H1 (cell line): ENCODE measurements around the gene TEX51. TPM values are rescaled to one million over a fixed set of nuclear protein-coding genes. Genes with fewer than 3 reads are reported as not detected.

ENCODE experiments used
- ASH2L ChIP-seq: fragments of 200-600, 300-600 bp; sonication (generic); IDR thresholded peaks from one replicate; pipeline ENCODE4 v1.7.1; 2017; ENCODE audit warnings: low read length
- KDM1A ChIP-seq: fragments of 200-600, 300-600 bp; sonication (generic); IDR thresholded peaks from 2 replicates; pipeline ENCODE4 v1.7.1; 2016; ENCODE audit warnings: mild to moderate bottlenecking, low read length, borderline replicate concordance
- PHF8 ChIP-seq: fragments of 200-600 bp; sonication (generic); conservative IDR thresholded peaks from 2 replicates; pipeline ENCODE4 v1.7.1; 2012; ENCODE audit warnings: low read depth, mild to moderate bottlenecking, inconsistent platforms, low read length, moderate library complexity
- POU5F1 ChIP-seq: IDR thresholded peaks from 2 replicates; pipeline ENCODE4 v1.6.1; 2011; ENCODE audit warnings: low read depth, mild to moderate bottlenecking, low read length, moderate library complexity
- RBBP5 ChIP-seq: IDR thresholded peaks from 2 replicates; pipeline ENCODE4 v1.7.1; 2012; ENCODE audit warnings: low read depth, mild to moderate bottlenecking, inconsistent platforms, low read length, moderate library complexity, borderline replicate concordance
- SP4 ChIP-seq: IDR thresholded peaks from 2 replicates; pipeline ENCODE4 v1.6.1; 2012; ENCODE audit warnings: low read length, inconsistent platforms
- TAF1 ChIP-seq: IDR thresholded peaks from 2 replicates; pipeline ENCODE4 v1.6.1; 2011; ENCODE audit warnings: mild to moderate bottlenecking, low read depth, low read length
- YY1 ChIP-seq: IDR thresholded peaks from 2 replicates; pipeline ENCODE4 v1.6.1; 2011; ENCODE audit warnings: low read depth, mild to moderate bottlenecking, low read length
- ZNF274 ChIP-seq: IDR thresholded peaks from 2 replicates; pipeline ENCODE4 v1.7.0; 2012; ENCODE audit warnings: low read length, borderline replicate concordance; ENCODE audit errors: extremely low read depth
- polyA plus RNA-seq, 7 experiments: library from polyadenylated mRNA; depleted of rRNA in 3 of 7; stranded (reverse) in 5 of 7; unstranded in 2 of 7; fragments of >200 nt in 5 of 7; fragments of 200-250 nt in 2 of 7; gene quantifications; 1 replicate in 5 of 7; 2 replicates in 1 of 7; 4 replicates in 1 of 7; pipeline versions ENCODE4 v1.2.1 to v1.2.3, GENCODE V29; 2011 to 2013; ENCODE audit warnings: missing spikeins in 2 of 7, mixed read lengths in 2 of 7
- total RNA-seq: library from RNA; stranded (reverse); fragmentation: NEBNext Ultra II Directional; extraction: Animal tissue kit (Norgen Biotek cat#: 25700); gene quantifications from 2 replicates; pipeline ENCODE4 v1.2.1, GENCODE V29; 2021
- TF ChIP-seq, protein P1 (sequence below): fragments of 300-600 bp; sonication (generic); IDR thresholded peaks from 2 replicates; pipeline ENCODE4 v1.7.1; 2012; ENCODE audit warnings: low read length, moderate library complexity, mild to moderate bottlenecking, inconsistent platforms; ENCODE audit not compliant: insufficient replicate concordance
- TF ChIP-seq, protein P2 (sequence below): IDR thresholded peaks from 2 replicates; pipeline ENCODE4 v1.6.1; 2012; ENCODE audit warnings: inconsistent platforms
- TF ChIP-seq, protein P3 (sequence below): IDR thresholded peaks from 2 replicates; pipeline ENCODE4 v1.6.1; 2012; ENCODE audit warnings: inconsistent platforms

TEX51 gene
- total and polyA plus RNA-seq, 2 of the 8 experiments (the other 6 are each of a cell fraction or from before 2014, with no cell fraction given): not detected

DNA sequence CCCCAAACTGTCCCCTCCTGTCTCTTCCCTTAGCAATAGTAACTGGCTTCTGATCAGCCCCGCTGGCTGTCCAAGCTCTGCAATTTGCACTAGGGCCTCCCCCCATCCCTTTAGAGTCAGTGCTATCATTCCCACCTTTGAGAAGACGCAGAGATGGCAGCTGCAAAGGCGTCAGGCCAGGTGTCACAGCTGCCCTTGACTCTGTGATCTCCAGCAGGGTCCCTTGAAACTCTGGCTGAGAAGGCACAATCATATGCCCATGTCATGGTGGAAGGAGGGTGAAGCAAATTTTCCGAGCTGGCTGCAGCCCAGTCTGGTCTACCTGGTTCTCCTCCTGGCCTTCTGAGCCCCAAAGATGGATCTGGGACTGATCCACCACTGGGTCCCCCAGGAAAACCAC lies 49.2 kb upstream of the TEX51 start (continued):
- TF ChIP-seq, protein P1, sequence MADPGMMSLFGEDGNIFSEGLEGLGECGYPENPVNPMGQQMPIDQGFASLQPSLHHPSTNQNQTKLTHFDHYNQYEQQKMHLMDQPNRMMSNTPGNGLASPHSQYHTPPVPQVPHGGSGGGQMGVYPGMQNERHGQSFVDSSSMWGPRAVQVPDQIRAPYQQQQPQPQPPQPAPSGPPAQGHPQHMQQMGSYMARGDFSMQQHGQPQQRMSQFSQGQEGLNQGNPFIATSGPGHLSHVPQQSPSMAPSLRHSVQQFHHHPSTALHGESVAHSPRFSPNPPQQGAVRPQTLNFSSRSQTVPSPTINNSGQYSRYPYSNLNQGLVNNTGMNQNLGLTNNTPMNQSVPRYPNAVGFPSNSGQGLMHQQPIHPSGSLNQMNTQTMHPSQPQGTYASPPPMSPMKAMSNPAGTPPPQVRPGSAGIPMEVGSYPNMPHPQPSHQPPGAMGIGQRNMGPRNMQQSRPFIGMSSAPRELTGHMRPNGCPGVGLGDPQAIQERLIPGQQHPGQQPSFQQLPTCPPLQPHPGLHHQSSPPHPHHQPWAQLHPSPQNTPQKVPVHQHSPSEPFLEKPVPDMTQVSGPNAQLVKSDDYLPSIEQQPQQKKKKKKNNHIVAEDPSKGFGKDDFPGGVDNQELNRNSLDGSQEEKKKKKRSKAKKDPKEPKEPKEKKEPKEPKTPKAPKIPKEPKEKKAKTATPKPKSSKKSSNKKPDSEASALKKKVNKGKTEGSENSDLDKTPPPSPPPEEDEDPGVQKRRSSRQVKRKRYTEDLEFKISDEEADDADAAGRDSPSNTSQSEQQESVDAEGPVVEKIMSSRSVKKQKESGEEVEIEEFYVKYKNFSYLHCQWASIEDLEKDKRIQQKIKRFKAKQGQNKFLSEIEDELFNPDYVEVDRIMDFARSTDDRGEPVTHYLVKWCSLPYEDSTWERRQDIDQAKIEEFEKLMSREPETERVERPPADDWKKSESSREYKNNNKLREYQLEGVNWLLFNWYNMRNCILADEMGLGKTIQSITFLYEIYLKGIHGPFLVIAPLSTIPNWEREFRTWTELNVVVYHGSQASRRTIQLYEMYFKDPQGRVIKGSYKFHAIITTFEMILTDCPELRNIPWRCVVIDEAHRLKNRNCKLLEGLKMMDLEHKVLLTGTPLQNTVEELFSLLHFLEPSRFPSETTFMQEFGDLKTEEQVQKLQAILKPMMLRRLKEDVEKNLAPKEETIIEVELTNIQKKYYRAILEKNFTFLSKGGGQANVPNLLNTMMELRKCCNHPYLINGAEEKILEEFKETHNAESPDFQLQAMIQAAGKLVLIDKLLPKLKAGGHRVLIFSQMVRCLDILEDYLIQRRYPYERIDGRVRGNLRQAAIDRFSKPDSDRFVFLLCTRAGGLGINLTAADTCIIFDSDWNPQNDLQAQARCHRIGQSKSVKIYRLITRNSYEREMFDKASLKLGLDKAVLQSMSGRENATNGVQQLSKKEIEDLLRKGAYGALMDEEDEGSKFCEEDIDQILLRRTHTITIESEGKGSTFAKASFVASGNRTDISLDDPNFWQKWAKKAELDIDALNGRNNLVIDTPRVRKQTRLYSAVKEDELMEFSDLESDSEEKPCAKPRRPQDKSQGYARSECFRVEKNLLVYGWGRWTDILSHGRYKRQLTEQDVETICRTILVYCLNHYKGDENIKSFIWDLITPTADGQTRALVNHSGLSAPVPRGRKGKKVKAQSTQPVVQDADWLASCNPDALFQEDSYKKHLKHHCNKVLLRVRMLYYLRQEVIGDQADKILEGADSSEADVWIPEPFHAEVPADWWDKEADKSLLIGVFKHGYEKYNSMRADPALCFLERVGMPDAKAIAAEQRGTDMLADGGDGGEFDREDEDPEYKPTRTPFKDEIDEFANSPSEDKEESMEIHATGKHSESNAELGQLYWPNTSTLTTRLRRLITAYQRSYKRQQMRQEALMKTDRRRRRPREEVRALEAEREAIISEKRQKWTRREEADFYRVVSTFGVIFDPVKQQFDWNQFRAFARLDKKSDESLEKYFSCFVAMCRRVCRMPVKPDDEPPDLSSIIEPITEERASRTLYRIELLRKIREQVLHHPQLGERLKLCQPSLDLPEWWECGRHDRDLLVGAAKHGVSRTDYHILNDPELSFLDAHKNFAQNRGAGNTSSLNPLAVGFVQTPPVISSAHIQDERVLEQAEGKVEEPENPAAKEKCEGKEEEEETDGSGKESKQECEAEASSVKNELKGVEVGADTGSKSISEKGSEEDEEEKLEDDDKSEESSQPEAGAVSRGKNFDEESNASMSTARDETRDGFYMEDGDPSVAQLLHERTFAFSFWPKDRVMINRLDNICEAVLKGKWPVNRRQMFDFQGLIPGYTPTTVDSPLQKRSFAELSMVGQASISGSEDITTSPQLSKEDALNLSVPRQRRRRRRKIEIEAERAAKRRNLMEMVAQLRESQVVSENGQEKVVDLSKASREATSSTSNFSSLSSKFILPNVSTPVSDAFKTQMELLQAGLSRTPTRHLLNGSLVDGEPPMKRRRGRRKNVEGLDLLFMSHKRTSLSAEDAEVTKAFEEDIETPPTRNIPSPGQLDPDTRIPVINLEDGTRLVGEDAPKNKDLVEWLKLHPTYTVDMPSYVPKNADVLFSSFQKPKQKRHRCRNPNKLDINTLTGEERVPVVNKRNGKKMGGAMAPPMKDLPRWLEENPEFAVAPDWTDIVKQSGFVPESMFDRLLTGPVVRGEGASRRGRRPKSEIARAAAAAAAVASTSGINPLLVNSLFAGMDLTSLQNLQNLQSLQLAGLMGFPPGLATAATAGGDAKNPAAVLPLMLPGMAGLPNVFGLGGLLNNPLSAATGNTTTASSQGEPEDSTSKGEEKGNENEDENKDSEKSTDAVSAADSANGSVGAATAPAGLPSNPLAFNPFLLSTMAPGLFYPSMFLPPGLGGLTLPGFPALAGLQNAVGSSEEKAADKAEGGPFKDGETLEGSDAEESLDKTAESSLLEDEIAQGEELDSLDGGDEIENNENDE: no peak
- TF ChIP-seq YY1: no peak
- TF ChIP-seq POU5F1: no peak
- no peak for TF ChIP-seq PHF8
- no peak for TF ChIP-seq KDM1A
- TF ChIP-seq, protein P2, sequence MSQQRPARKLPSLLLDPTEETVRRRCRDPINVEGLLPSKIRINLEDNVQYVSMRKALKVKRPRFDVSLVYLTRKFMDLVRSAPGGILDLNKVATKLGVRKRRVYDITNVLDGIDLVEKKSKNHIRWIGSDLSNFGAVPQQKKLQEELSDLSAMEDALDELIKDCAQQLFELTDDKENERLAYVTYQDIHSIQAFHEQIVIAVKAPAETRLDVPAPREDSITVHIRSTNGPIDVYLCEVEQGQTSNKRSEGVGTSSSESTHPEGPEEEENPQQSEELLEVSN: no peak
- TF ChIP-seq RBBP5: no peak
- TF ChIP-seq SP4: no peak
- TF ChIP-seq ZNF274: no peak
- TF ChIP-seq ASH2L: no peak
- TF ChIP-seq TAF1: no peak
- TF ChIP-seq, protein P3, sequence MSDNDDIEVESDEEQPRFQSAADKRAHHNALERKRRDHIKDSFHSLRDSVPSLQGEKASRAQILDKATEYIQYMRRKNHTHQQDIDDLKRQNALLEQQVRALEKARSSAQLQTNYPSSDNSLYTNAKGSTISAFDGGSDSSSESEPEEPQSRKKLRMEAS: no peak
